ENCODE measurements around the gene XNDC1N.
"Not testable (repeated sequence)": the region's sequence is repeated elsewhere in the genome, so short reads cannot be mapped to it uniquely, and the experiment has no call there.

DNA sequence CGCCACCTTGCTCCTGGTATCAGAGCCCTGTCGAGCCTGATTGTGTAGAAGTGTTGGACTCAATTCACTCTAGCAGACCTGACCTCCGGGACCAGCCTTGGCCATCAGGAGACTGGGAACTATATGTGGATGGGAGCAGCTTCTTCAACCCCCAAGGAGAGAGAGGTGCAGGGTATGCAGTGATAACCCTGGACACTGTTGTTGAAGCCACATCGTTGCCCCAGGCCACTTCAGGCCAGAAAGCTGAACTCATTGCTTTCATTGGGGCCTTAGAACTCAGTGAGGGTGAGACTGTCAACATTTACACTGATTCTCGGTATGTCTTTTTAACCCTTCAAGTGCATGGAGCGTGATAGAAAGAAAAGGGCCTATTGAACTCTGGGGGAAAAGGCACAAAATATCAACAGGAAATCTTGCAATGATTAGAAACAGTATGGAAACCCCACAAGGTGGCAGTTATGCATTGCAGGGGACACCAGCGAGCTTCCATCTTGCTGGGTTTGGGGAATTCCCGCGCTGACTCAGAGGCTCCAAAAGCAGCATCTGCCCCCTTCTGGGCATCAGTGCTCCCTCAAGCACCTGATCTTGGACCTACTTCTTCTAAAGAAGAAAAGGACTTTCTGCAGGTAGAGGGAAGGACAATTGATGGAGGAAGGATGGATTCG lies 16.9 kb downstream of the XNDC1N start:
- TF ChIP-seq, protein P1, sequence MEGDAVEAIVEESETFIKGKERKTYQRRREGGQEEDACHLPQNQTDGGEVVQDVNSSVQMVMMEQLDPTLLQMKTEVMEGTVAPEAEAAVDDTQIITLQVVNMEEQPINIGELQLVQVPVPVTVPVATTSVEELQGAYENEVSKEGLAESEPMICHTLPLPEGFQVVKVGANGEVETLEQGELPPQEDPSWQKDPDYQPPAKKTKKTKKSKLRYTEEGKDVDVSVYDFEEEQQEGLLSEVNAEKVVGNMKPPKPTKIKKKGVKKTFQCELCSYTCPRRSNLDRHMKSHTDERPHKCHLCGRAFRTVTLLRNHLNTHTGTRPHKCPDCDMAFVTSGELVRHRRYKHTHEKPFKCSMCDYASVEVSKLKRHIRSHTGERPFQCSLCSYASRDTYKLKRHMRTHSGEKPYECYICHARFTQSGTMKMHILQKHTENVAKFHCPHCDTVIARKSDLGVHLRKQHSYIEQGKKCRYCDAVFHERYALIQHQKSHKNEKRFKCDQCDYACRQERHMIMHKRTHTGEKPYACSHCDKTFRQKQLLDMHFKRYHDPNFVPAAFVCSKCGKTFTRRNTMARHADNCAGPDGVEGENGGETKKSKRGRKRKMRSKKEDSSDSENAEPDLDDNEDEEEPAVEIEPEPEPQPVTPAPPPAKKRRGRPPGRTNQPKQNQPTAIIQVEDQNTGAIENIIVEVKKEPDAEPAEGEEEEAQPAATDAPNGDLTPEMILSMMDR (IDR thresholded peaks at IDR 0.05; ENCODE audit: poor library complexity, severe bottlenecking): not testable (repeated sequence)
- TF ChIP-seq, protein P2, sequence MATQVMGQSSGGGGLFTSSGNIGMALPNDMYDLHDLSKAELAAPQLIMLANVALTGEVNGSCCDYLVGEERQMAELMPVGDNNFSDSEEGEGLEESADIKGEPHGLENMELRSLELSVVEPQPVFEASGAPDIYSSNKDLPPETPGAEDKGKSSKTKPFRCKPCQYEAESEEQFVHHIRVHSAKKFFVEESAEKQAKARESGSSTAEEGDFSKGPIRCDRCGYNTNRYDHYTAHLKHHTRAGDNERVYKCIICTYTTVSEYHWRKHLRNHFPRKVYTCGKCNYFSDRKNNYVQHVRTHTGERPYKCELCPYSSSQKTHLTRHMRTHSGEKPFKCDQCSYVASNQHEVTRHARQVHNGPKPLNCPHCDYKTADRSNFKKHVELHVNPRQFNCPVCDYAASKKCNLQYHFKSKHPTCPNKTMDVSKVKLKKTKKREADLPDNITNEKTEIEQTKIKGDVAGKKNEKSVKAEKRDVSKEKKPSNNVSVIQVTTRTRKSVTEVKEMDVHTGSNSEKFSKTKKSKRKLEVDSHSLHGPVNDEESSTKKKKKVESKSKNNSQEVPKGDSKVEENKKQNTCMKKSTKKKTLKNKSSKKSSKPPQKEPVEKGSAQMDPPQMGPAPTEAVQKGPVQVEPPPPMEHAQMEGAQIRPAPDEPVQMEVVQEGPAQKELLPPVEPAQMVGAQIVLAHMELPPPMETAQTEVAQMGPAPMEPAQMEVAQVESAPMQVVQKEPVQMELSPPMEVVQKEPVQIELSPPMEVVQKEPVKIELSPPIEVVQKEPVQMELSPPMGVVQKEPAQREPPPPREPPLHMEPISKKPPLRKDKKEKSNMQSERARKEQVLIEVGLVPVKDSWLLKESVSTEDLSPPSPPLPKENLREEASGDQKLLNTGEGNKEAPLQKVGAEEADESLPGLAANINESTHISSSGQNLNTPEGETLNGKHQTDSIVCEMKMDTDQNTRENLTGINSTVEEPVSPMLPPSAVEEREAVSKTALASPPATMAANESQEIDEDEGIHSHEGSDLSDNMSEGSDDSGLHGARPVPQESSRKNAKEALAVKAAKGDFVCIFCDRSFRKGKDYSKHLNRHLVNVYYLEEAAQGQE (IDR thresholded peaks at IDR 0.05; ENCODE audit: borderline replicate concordance): not testable (repeated sequence)
- TF ChIP-seq TAF1 (IDR thresholded peaks at IDR 0.05; ENCODE audit: low read depth); EP300 (conservative IDR thresholded peaks at IDR 0.05; ENCODE audit: poor library complexity, severe bottlenecking); RAD21 (conservative IDR thresholded peaks at IDR 0.05); POLR2AphosphoS5 (IDR thresholded peaks at IDR 0.05); EZH2 (IDR thresholded peaks at IDR 0.05; ENCODE audit: borderline replicate concordance, insufficient read depth, low read length, poor library complexity, severe bottlenecking); MXI1 (conservative IDR thresholded peaks at IDR 0.05; ENCODE audit: poor library complexity, severe bottlenecking); SMC3 (conservative IDR thresholded peaks at IDR 0.05; ENCODE audit: poor library complexity): not testable (repeated sequence)
